PFSK-1 (cell line): ENCODE results near the gene SPOCD1.

Source experiments
- POLR2AphosphoS5 ChIP-seq: IDR thresholded peaks from 2 replicates; pipeline ENCODE4 v1.6.1; 2012; ENCODE audit warnings: low read depth, mild to moderate bottlenecking, control low read depth, low read length, moderate library complexity
- SIN3A ChIP-seq: IDR thresholded peaks from 2 replicates; pipeline ENCODE4 v1.6.1; 2012; ENCODE audit warnings: mild to moderate bottlenecking, low read length, moderate library complexity, borderline replicate concordance; ENCODE audit not compliant: insufficient read depth
- TAF1 ChIP-seq: IDR thresholded peaks from 2 replicates; pipeline ENCODE4 v1.6.1; 2012; ENCODE audit warnings: low read length, control low read depth, borderline replicate concordance; ENCODE audit not compliant: insufficient read depth
- TF ChIP-seq, protein P1 (sequence below), 2 experiments: IDR thresholded peaks; 2 replicates each; pipeline versions ENCODE4 v1.6.1 to v1.8.0; 2011 to 2012; ENCODE audit warnings: low read depth in 2 of 2, low read length in 2 of 2, control low read depth in 1 of 2, inconsistent platforms in 1 of 2, mild to moderate bottlenecking in 1 of 2, moderate library complexity in 1 of 2; ENCODE audit not compliant: insufficient read depth in 1 of 2

GRCh38 chr1:31837451-31838158 is 21.8 kb upstream of the SPOCD1 start:
- TF ChIP-seq POLR2AphosphoS5: no peak
- TF ChIP-seq, protein P1, sequence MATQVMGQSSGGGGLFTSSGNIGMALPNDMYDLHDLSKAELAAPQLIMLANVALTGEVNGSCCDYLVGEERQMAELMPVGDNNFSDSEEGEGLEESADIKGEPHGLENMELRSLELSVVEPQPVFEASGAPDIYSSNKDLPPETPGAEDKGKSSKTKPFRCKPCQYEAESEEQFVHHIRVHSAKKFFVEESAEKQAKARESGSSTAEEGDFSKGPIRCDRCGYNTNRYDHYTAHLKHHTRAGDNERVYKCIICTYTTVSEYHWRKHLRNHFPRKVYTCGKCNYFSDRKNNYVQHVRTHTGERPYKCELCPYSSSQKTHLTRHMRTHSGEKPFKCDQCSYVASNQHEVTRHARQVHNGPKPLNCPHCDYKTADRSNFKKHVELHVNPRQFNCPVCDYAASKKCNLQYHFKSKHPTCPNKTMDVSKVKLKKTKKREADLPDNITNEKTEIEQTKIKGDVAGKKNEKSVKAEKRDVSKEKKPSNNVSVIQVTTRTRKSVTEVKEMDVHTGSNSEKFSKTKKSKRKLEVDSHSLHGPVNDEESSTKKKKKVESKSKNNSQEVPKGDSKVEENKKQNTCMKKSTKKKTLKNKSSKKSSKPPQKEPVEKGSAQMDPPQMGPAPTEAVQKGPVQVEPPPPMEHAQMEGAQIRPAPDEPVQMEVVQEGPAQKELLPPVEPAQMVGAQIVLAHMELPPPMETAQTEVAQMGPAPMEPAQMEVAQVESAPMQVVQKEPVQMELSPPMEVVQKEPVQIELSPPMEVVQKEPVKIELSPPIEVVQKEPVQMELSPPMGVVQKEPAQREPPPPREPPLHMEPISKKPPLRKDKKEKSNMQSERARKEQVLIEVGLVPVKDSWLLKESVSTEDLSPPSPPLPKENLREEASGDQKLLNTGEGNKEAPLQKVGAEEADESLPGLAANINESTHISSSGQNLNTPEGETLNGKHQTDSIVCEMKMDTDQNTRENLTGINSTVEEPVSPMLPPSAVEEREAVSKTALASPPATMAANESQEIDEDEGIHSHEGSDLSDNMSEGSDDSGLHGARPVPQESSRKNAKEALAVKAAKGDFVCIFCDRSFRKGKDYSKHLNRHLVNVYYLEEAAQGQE (IDR thresholded peaks at IDR 0.05; ENCODE audit: insufficient read depth in 1 of 2, low read depth in 2 of 2, low read length in 2 of 2): no peak
- TF ChIP-seq TAF1: no peak
- TF ChIP-seq SIN3A: no peak
